HG03521 (cell line): Measurements from ENCODE around the gene TOMM5.

ENCODE experiments used
- ATAC-seq: cut with Tn5 transposase; IDR thresholded peaks from one replicate; pipeline ENCODE4 v1.9.1; 2021; ENCODE audit warnings: mild to moderate bottlenecking, moderate library complexity; ENCODE audit not compliant: unreplicated experiment

Gene TOMM5

DNA sequence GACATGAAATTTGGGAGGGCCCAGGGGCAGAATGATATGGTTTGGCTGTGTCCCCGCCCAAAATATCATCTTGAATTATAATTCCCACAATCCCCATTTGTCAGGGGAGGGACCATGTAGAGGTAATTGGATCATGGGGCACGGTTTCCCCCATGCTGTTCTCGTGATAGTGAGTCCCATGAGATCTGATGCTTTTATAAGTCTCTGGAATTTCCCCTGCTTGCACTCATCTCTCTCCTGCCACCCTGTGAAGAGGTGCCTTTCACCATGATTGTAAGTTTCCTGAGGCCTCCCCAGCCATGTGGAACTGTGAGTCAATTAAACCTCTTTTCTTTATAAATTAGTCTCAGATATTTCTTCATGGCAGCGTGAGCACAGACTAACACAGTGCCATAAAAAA lies 27.5 kb downstream of the TOMM5 start:
- ATAC-seq = no peak

DNA sequence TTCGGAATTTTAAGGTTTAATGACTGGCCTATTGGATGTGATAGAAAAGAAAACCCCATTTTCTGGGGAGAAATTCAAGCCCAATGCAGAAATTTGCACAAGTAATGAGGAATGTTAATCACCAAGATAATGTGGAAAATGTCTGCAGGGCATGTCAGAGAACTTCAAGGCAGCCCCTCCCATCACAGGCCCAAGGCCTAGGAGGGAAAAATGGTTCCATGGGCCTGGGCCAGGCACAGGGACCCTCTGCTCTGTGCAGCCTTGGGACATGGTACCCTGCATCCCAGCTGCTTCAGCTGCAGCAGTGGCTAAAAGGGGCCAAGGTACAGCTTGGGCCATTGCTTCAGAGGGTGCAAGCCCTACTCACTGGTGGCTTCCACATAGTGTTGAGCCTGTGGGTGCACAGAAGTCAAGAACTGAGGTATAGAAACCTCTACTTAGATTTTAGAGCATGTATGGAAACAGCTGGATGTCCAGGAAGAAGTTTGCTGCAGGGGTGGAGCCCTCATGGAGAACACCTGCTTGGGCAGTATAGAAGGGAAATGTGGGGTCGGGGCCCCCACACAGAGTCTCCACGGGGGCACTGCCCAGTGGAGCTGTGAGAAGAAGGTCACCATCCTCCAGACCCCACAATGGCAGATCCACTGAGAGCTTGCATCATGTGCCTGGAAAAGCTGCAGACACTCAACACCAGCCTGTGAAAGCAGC lies 28.4 kb downstream of the TOMM5 start:
- ATAC-seq = no peak

DNA sequence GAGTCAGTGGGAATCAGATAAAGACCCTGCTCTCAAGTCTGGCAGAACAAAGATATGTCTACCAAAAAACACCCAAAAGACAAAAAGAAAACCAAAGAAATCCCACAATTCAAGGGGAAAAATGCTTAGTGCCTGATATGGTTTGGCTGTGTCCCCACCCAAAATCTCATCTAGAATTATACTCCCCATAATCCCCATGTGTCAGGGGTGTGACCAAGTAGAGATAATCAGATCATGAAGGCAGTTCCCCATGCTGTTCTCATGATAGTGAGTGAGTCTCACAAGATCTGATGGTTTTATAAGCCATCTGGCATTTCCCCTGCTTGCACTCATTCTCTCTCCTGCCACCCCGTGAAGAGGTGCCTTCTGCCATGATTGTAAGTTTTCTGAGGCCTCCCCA lies 29.6 kb downstream of the TOMM5 start:
- ATAC-seq = no peak

DNA sequence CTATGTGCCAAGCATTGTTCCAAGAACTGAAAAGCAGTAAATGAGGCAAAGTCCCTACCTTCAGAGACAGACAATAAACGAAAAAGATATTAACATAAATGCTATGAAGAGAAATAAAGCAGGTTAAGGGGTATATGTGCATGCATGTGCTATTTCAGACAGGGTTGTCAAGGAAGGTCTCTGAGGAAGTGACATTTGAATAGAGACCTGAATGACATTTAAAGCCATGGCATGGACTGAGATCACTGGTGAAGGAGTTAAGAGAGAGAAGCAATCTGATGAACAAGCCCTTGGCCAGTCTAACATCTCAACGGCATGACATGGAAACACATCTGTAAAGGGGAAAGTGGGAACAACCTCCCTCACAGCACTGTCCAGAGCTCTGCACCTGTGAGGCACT lies 30.7 kb downstream of the TOMM5 start:
- ATAC-seq = no peak

DNA sequence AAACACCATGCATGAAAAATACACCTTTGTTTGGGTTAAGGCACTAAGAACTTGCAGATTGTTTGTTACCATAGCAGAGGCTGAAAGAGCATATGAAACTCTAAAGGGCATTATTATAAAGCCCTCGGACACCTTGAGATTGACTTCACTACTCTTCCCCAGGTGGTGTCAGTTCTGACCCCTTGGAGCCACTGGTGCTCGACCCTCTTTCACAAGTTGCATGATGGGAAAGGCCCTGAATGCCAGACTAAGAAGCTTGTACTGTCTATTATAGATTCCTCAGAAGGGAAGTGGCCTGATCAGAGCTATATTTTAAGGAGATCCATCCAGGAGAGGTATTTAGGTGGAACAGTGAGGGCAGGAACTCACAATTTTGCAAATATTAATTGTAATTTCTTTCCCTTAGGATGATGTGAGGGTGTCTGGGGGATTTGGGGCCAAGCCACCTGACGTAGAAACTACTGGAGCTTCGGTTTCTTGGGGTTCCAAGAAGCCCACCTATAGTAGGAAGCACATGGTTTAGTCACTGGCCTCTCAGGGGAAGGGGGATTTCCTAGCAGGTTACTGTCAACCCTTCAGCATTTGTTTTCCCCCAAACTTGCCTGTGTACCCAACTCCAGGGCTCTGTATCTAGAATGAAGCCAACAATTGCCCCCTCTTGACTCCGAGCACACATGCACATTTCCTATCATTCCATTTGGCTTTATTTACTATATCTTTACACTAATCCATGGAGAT lies 32.4 kb downstream of the TOMM5 start:
- no peak for ATAC-seq

DNA sequence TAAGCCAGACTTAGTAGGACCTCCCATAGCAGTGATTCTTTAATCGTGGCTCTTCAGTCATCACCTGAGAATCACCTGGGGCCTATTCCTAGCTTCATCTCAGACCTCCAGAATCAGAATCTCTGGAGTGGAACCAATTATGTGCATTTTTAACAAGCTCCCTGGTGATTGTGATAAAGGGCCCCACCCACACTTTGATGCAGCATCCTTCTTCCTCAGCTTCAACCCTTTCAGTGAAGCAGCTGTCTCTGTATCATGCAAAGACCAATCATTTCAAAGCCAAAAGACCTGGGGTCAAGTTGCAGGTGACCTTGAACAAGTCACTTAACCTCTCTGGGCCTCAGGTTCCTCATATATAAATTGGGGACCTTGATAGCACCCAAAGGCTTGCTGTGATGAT lies 33.3 kb downstream of the TOMM5 start:
- ATAC-seq = no peak

DNA sequence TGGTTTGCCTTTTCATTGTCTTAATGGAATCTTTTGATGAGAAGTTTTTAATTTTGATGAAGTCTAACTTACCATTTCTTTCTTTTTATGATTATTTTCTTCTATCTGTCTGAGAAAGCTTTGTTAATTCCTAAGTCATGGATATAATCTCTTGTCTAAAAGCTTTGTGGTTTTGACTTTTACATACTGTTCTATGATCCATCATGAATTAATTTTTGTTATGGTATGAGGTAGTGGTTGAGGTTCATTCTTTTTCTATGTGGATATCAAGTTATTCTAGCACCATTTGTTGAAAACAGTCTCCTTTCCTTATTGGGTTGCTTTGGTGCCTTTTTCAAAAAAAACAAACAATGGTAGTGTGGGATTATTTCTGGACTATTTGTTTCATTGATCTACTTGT lies 36.6 kb downstream of the TOMM5 start:
- no peak for ATAC-seq

DNA sequence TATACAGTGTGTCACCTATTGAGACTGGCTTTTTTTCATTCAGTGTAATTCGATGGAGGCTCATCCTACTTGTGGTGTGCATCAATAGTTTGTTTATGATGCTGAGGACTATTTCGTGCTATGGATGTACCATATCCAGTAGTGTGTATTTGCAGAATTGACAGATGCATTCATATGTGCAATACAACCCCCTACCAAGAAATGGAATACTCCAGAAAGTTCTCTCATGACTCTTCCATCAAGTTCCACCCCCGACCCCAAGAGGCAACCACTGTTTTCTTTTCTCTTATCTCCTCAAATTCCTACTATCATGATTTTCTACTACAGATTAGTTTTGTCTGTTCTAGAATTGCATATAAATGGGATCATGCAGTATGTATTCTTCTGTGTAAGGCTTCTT lies 38.1 kb downstream of the TOMM5 start:
- no peak for ATAC-seq

DNA sequence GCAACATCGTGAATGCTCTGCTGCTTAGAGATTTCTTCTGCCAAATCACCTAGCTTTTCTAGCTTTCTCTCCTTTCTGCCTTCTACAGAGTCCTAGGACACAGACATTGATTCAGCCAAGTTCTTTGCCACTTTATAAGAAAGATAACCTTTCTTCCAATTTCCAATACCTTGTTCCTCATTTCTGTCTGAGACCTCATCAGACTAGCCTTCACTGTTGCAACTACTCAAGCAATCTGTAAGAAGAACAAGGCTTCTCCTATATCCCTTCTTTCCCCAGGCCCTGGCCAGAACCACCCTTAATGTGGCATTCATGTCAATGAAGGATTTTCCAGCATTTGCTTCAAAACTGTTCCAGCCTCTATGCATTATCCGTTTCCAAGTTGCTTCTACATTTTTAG lies 40.5 kb downstream of the TOMM5 start:
- no peak for ATAC-seq

DNA sequence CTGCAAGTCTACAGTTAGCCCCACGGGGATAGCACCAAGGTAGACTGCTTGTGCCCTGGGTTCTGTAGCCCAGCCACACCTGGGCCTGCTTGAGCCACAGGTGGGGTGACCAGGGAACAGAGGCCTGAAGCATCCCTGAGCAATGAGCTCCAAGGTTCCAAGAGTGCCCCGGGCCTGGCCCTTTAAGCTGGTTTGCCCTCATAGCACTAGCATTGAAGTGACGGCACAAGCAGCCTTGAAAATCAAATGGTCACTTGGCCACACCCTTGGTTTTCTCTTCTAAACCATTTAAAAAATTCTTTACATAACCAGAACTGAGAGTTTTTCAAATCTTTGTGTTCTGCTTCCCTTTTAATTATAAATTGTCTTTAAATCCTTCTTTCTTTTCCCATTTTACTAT lies 40.9 kb downstream of the TOMM5 start:
- ATAC-seq = no peak

DNA sequence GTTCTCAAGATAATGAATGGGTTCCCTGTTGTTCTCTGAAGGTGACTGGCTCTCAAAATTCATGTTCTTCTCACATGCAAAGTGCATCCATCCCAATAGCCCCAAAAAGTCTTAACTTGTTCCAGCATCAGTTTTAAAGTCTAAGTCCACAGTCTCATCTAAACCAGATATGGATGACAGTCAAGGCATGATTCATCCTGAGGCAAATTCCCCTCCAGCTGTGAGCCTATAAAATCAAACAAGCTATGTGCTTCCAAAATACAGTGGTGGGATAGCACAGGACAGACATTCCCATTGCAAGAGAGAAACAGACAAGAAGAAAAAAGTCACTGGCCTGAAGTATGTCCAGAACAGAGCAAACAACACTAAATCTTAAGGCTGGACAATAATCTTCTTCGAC lies 41.6 kb downstream of the TOMM5 start:
- ATAC-seq = no peak

DNA sequence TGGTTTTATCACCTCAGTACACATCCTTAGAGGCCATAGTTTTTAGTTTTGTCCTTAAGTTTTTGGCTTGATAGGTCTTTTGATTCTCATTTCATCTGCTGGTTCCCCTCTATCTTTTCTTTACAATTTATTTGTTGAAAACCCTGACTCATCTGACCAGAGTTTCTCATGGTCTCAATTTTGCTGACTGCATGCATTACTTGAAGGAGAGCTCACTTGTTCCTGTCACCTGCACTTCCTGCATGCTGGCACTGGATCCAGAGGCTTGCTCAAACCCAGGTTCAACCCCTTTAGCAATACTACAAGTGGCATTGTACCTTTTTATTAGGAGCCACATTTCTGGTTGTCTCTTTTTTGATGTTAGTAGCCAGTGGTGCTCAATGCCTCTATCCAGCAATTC lies 42.9 kb downstream of the TOMM5 start:
- no peak for ATAC-seq

DNA sequence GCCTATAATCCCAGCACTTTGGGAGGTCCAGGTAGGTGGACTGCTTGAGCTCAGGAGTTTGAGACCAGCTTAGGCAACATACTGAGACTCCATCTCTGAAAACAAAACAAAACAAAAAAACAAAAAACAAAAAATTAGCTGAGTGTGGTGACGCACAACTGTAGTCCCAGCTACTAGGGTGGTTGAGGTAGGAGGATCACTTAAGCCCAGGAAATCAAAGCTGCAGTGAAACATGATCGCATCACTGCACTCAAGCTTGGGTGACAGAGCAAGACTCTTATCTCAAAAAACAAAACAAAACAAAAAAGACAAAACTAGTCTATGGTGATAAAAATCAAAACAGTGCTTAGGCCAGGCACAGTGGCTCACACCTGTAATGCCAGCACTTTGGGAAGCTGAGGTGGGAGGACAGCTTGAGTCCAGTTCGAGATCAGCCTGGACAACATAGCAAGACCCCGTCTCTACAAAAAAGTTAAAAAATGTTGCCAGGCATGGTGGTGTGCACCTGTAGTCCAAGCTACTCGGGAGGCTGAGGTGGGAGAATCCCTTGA lies 45.0 kb downstream of the TOMM5 start:
- no peak for ATAC-seq

DNA sequence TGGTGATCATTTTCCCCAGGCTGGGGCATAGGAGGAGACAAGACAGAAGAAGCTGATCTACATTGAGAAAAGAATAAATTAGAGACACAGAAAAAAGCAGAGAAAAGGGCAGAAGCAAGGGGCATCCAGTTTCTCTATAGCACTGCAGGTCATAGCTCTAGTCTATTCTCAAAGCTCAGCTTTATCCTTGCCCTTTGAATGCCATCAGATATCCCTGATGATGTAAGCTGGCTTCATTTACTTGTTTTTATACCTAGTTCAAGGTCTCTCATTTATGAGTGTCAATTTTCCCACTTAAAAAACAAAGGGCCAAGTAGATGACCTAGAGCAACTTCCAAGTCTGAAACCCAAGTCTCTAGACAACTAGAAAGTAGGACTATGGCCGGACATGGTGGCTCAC lies 48.9 kb downstream of the TOMM5 start:
- ATAC-seq = no peak

DNA sequence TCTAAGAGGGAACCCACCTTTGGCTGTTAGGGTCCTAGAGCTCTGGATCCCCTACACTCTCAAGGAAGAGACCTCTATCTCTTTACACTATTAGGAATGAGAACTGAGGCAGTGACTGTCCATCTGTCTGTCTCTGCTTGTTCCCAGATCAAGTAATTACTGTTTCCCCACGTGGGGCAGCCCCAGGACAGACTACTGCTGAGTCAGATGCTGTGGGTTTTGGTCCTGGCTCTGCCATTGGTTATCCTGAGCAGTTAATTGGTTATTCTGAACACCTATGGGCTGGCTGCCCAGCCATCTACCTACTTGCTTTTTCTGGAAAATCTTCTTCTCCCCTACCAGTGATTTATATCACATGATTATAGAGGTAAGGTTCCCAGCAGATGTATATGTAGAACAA lies 49.5 kb downstream of the TOMM5 start:
- no peak for ATAC-seq

DNA sequence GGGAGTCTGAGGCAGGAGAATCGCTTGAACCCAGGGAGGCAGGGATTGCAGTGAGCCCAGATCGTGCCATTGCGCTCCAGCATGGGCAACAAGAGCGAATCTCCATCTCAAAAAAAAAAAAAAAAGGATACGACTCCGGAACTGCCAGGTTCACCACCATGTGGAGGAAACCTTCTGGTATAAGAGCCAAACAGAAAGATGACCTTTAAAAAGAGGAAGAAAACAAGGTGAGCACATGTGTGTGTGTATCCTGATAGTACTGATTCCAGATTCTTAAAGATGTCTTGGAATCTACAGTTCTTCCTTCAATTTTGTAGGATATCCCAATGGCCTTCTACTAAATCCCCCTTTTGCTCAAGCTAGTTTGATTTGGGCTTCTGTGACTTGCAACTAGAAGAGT lies 49.9 kb downstream of the TOMM5 start:
- no peak for ATAC-seq

DNA sequence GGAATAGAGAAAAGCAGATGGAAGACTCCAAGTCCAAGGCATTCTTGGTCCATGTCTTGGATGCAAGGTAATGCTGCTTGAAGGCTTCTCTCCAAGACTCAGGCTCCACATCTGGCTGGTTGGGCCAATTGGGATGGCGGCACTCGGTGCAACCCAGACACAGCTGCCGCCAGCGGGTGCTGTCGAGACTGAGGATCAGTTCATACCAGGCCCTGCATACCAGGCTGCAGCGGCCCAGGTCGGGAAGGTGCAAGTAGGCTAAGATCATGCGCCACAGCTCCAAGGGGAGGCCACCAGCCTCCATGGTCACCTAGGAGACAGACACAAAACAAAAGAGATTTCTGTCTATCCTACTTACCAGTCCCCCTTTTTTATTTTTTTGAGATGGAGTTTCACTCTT lies 50.9 kb downstream of the TOMM5 start:
- ATAC-seq = no peak

DNA sequence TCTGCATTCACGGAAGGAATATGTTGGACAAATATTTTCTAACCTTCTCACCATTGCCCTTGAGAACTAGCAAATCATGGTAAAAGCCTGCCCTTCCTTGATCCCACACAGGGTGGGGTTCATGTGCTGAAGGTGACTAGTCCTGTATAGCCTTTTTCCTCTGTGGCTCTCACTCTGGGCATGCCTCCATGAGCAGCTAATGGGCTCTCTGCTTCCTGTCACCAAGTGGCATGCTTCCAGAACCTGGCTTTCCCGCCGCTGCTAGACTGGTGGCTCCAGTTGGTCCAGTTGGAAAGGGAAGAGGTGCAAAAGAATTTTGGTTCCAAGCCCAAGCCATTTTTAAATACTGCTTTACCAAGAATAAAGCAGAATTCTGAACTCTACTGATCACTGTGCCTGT lies 51.8 kb downstream of the TOMM5 start:
- ATAC-seq = no peak

DNA sequence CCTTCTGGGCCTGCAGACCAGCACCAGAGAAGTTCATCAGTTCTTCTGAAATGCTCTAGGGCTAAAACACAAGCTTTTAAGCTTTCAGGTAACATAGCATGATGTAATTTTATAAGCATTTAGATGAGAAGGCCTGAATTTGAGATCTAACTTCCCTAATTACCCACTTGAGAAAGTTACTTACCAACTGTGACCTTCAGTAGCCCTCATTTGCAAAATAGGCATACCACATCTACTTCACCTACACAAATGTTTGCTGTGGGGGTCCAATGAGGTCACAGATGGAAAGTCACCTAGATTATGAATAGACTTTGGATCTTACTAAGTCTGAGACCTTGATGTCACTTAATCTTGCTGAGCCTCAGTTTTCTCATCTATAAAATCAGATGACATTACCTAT lies 52.8 kb downstream of the TOMM5 start:
- ATAC-seq = no peak
